Measurements from ENCODE around the gene NUDT3. TPM values are rescaled to one million over a fixed set of nuclear protein-coding genes. Genes with fewer than 3 reads are reported as not detected.
A peak's percentile ranks its signal among the peaks of the same experiment; 100 is the strongest.

NUDT3 gene
- total and polyA plus RNA-seq, 3 experiments from 2014 or later, result 9.7 to 16.8 (median 16.6) TPM

- H3K36me3 Mint-ChIP-seq, result peaks cover 0 to 48% (median 2%) of the 10 kb centered on the region in 3 donors
- peaks cover 16% of the 10 kb centered on the region for H3K36me3 ChIP-seq (ENCODE audit: insufficient read depth, low read length)
- DNase-seq, result no peak
- peaks cover 27% of the 10 kb centered on the region for H3K4me1 ChIP-seq (ENCODE audit: insufficient read depth, low read length)
- peak overlapping the region; percentile 81 for H3K27ac ChIP-seq (ENCODE audit: low read depth, low read length)
- peak overlapping the region; percentile 67 for H3K4me3 ChIP-seq (ENCODE audit: low read length)
- peak overlapping the region; percentile 83 to 97 (median 94) for H3K27ac Mint-ChIP-seq
- H3K27me3 ChIP-seq (ENCODE audit: insufficient read depth, low read length, poor library complexity, severe bottlenecking), result no peaks in the 10 kb centered on the region
- no peaks in the 10 kb centered on the region for H3K9me3 ChIP-seq (ENCODE audit: low read length)
- H3K9me3 Mint-ChIP-seq, result no peaks in the 10 kb centered on the region
- POLR2A ChIA-PET, result no interaction called here
- CTCF ChIA-PET, result no interaction called here
- no peaks in the 10 kb centered on the region for H3K27me3 Mint-ChIP-seq
- H3K4me1 Mint-ChIP-seq, result peaks cover 43 to 70% (median 52%) of the 10 kb centered on the region in 3 donors
- peak overlapping the region; percentile 78 to 92 (median 85) for H3K4me3 Mint-ChIP-seq
Observed at GRCh38 chr6:34238585-34239499, 153.6 kb downstream of the NUDT3 start.

- no peaks in the 10 kb centered on the region for H3K9me3 Mint-ChIP-seq
- peak overlapping the region; percentile 80 to 92 (median 85) for H3K4me3 Mint-ChIP-seq
- H3K27ac Mint-ChIP-seq, result peak overlapping the region; percentile 83 to 97 (median 94)
- H3K27ac ChIP-seq (ENCODE audit: low read depth, low read length), result peak overlapping the region; percentile 81
- peaks cover 27% of the 10 kb centered on the region for H3K4me1 ChIP-seq (ENCODE audit: insufficient read depth, low read length)
- H3K4me1 Mint-ChIP-seq, result peaks cover 35 to 61% (median 43%) of the 10 kb centered on the region in 3 donors
- H3K27me3 ChIP-seq (ENCODE audit: insufficient read depth, low read length, poor library complexity, severe bottlenecking), result no peaks in the 10 kb centered on the region
- H3K36me3 Mint-ChIP-seq, result peaks cover 0 to 39% (median 2%) of the 10 kb centered on the region in 3 donors
- ChIA-PET CTCF (interaction anchor here (2.1 kb wide), 1 partner anchor 11 kb away, joined by 11 read pairs; the partner anchor contains the start of gene SMIM29), POLR2A (interaction anchor here (1.0 to 2.4 kb wide), 4 partner anchors 11 to 527 kb away, joined by 4 to 70 read pairs (median 25); partner anchors contain the start of genes RPS10, SMIM29 and UQCC2)
- no peaks in the 10 kb centered on the region for H3K27me3 Mint-ChIP-seq
- peak; percentile 54 to 83 (median 70) for DNase-seq
- peaks cover 16% of the 10 kb centered on the region for H3K36me3 ChIP-seq (ENCODE audit: insufficient read depth, low read length)
- no peaks in the 10 kb centered on the region for H3K9me3 ChIP-seq (ENCODE audit: low read length)
- peak overlapping the region; percentile 67 for H3K4me3 ChIP-seq (ENCODE audit: low read length)
Observed at GRCh38 chr6:34237722-34238584, 154.5 kb downstream of the NUDT3 start.

GRCh38 chr6:34237316-34237721 is 155.2 kb downstream of the NUDT3 start:
- ChIA-PET CTCF (interaction anchor here (0.9 to 2.1 kb wide), 4 partner anchors 12 to 41 kb away, joined by 3 to 11 read pairs (median 4); partner anchors contain the start of gene SMIM29), POLR2A (interaction anchor here (0.6 to 2.4 kb wide), 13 partner anchors 11 to 1114 kb away, joined by 3 to 70 read pairs (median 4); partner anchors contain the start of genes RPS10, SMIM29, TAF11 and UQCC2)
- Mint-ChIP-seq H3K27me3 (no peaks in the 10 kb centered on the region), H3K27ac (no peak overlapping the region), H3K4me1 (peaks cover 29 to 55% (median 36%) of the 10 kb centered on the region in 3 donors), H3K4me3 (peak overlapping the region in 3 of 7 donors; percentile 32 to 90 (median 80)), H3K9me3 (no peaks in the 10 kb centered on the region), H3K36me3 (peaks cover 0 to 33% (median 2%) of the 10 kb centered on the region in 3 donors)
- H3K9me3 ChIP-seq (ENCODE audit: low read length), result no peaks in the 10 kb centered on the region
- H3K27ac ChIP-seq (ENCODE audit: low read depth, low read length), result peak overlapping the region; percentile 81
- peaks cover 27% of the 10 kb centered on the region for H3K4me1 ChIP-seq (ENCODE audit: insufficient read depth, low read length)
- peak overlapping the region; percentile 67 for H3K4me3 ChIP-seq (ENCODE audit: low read length)
- H3K27me3 ChIP-seq (ENCODE audit: insufficient read depth, low read length, poor library complexity, severe bottlenecking), result no peaks in the 10 kb centered on the region
- peak; percentile 17 to 59 (median 40) for DNase-seq
- H3K36me3 ChIP-seq (ENCODE audit: insufficient read depth, low read length), result peaks cover 15% of the 10 kb centered on the region

- DNase-seq, result peak; percentile 83 to 94 (median 87)
- Histone ChIP-seq H3K27me3 (ENCODE audit: insufficient read depth, low read length, poor library complexity, severe bottlenecking) (no peaks in the 10 kb centered on the region), H3K4me1 (ENCODE audit: insufficient read depth, low read length) (peaks cover 27% of the 10 kb centered on the region), H3K4me3 (ENCODE audit: low read length) (peak within 1 kb of the TSS; percentile 78), H3K27ac (ENCODE audit: low read depth, low read length) (peak within 1 kb of the TSS; percentile 90), H3K36me3 (ENCODE audit: insufficient read depth, low read length) (peaks cover 9% of the 10 kb centered on the region), H3K9me3 (ENCODE audit: low read length) (no peaks in the 10 kb centered on the region)
- Mint-ChIP-seq H3K27ac (peak within 1 kb of the TSS; percentile 95 to 99 (median 97)), H3K27me3 (no peaks in the 10 kb centered on the region), H3K4me1 (peaks cover 26 to 48% (median 32%) of the 10 kb centered on the region in 3 donors), H3K4me3 (peak within 1 kb of the TSS; percentile 88 to 93 (median 92)), H3K36me3 (peaks cover 0 to 26% (median 2%) of the 10 kb centered on the region in 3 donors), H3K9me3 (no peaks in the 10 kb centered on the region)
- ChIA-PET POLR2A (interaction anchor here (0.6 to 2.4 kb wide), 13 partner anchors 12 to 1115 kb away, joined by 3 to 70 read pairs (median 4); partner anchors contain the start of genes RPS10, SMIM29, TAF11 and UQCC2), CTCF (interaction anchor here (0.6 to 2.1 kb wide), 7 partner anchors 11 to 54 kb away, joined by 3 to 11 read pairs (median 3); partner anchors contain the start of gene SMIM29)
Observed at GRCh38 chr6:34236443-34237315, 155.8 kb downstream of the NUDT3 start, which contains the start of gene HMGA1. Gene HMGA1 (plus strand): TSS chr6:34236873. CDS start chr6:34240781, 3,908 bp downstream.

- H3K4me3 ChIP-seq (ENCODE audit: low read length), result peak overlapping the region; percentile 78
- no peaks in the 10 kb centered on the region for H3K9me3 Mint-ChIP-seq
- ChIA-PET POLR2A (interaction anchor here (1.0 to 2.4 kb wide), 9 partner anchors 12 to 1115 kb away, joined by 3 to 70 read pairs (median 6); partner anchors contain the start of genes RPS10 and SMIM29), CTCF (interaction anchor here (0.9 to 2.1 kb wide), 4 partner anchors 13 to 40 kb away, joined by 3 to 11 read pairs (median 4); partner anchors contain the start of gene SMIM29)
- H3K4me3 Mint-ChIP-seq, result peak overlapping the region; percentile 87 to 93 (median 92)
- peak overlapping the region; percentile 90 for H3K27ac ChIP-seq (ENCODE audit: low read depth, low read length)
- H3K36me3 ChIP-seq (ENCODE audit: insufficient read depth, low read length), result peaks cover 3% of the 10 kb centered on the region
- peaks cover 27% of the 10 kb centered on the region for H3K4me1 ChIP-seq (ENCODE audit: insufficient read depth, low read length)
- no peaks in the 10 kb centered on the region for H3K27me3 ChIP-seq (ENCODE audit: insufficient read depth, low read length, poor library complexity, severe bottlenecking)
- no peaks in the 10 kb centered on the region for H3K9me3 ChIP-seq (ENCODE audit: low read length)
- DNase-seq, result peak; percentile 55 to 83 (median 75)
- H3K27ac Mint-ChIP-seq, result peak overlapping the region; percentile 95 to 99 (median 97)
- no peaks in the 10 kb centered on the region for H3K27me3 Mint-ChIP-seq
- H3K36me3 Mint-ChIP-seq, result peaks cover 0 to 20% (median 0%) of the 10 kb centered on the region in 3 donors
- H3K4me1 Mint-ChIP-seq, result peaks cover 25 to 42% (median 32%) of the 10 kb centered on the region in 3 donors
Observed at GRCh38 chr6:34236131-34236442, 156.4 kb downstream of the NUDT3 start.

GRCh38 chr6:34235307-34236130 is 156.9 kb downstream of the NUDT3 start:
- Histone ChIP-seq H3K4me1 (ENCODE audit: insufficient read depth, low read length) (peaks cover 27% of the 10 kb centered on the region), H3K27ac (ENCODE audit: low read depth, low read length) (peak overlapping the region; percentile 90), H3K9me3 (ENCODE audit: low read length) (no peaks in the 10 kb centered on the region), H3K4me3 (ENCODE audit: low read length) (peak overlapping the region; percentile 78), H3K36me3 (ENCODE audit: insufficient read depth, low read length) (no peaks in the 10 kb centered on the region), H3K27me3 (ENCODE audit: insufficient read depth, low read length, poor library complexity, severe bottlenecking) (no peaks in the 10 kb centered on the region)
- peaks cover 25 to 39% (median 32%) of the 10 kb centered on the region in 3 donors for H3K4me1 Mint-ChIP-seq
- peak overlapping the region; percentile 95 to 99 (median 97) for H3K27ac Mint-ChIP-seq
- peaks cover 0 to 15% (median 0%) of the 10 kb centered on the region in 3 donors for H3K36me3 Mint-ChIP-seq
- H3K9me3 Mint-ChIP-seq, result no peaks in the 10 kb centered on the region
- H3K4me3 Mint-ChIP-seq, result peak overlapping the region; percentile 87 to 93 (median 92)
- DNase-seq, result peak; percentile 23 to 77 (median 57)
- ChIA-PET CTCF (interaction anchor here (1.3 kb wide), 1 partner anchor 13 kb away, joined by 3 read pairs; no protein-coding TSS in a partner anchor), POLR2A (interaction anchor here (1.3 to 2.4 kb wide), 4 partner anchors 12 to 53 kb away, joined by 3 to 70 read pairs (median 23); partner anchors contain the start of gene SMIM29)
- H3K27me3 Mint-ChIP-seq, result no peaks in the 10 kb centered on the region
